Memory B cell (primary cell): ENCODE measurements around the gene TUBA8.
"Not testable (repeated sequence)": the region's sequence is repeated elsewhere in the genome, so short reads cannot be mapped to it uniquely, and the experiment has no call there.

Experiments used
- ATAC-seq: fragments of 150-1000 bp; cut with Tn5 transposase; 2 replicates; pipeline ENCODE4 v1.10.0; 2021; ENCODE audit warnings: low read depth, mild to moderate bottlenecking, moderate library complexity
- DNase-seq, 2 donors: peaks; one replicate each; pipeline ENCODE4 v3.0.0; 2022; ENCODE audit warnings: low spot score in 2 of 2
- H3K27ac Mint-ChIP-seq: one replicate; pipeline ENCODE4 v1.8.0; 2022; ENCODE audit warnings: mild to moderate bottlenecking, moderate library complexity, mixed read lengths
- H3K27me3 Mint-ChIP-seq: one replicate; pipeline ENCODE4 v1.8.0; 2022; ENCODE audit warnings: mixed read lengths
- H3K36me3 Mint-ChIP-seq: one replicate; pipeline ENCODE4 v1.8.0; 2022; ENCODE audit warnings: mild to moderate bottlenecking, mixed read lengths
- H3K4me1 Mint-ChIP-seq: one replicate; pipeline ENCODE4 v1.8.0; 2022; ENCODE audit warnings: mixed read lengths
- H3K4me3 Mint-ChIP-seq: one replicate; pipeline ENCODE4 v1.8.0; 2022; ENCODE audit warnings: mild to moderate bottlenecking, moderate library complexity, mixed read lengths
- H3K9me3 Mint-ChIP-seq: one replicate; pipeline ENCODE4 v1.8.0; 2022; ENCODE audit warnings: mixed read lengths

TUBA8 gene

DNA sequence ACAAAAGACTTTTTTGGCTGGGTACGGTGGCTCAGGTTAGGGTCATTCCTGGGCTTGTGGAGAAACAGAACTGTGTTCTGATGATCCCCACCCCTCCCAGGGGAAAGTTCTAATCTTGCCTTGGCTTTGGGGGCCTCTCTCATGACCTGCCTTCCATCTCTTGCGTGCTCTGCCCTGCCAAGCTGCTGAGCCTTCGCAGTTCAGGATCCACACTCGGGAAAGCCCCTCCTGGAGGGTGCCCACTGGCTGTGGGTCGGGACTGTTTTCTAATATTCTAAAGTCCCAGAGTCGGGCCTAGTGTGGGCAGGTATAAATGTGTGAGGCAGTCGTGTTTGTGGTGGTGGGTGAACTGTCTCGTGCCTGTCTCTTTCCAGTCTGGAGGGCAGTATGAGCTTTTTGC, 62.2 kb downstream of the TUBA8 start:
- H3K27ac Mint-ChIP-seq, H3K27me3 Mint-ChIP-seq, H3K4me1 Mint-ChIP-seq, ATAC-seq, H3K36me3 Mint-ChIP-seq, H3K4me3 Mint-ChIP-seq, DNase-seq, H3K9me3 Mint-ChIP-seq: not testable (repeated sequence)

GRCh38 chr22:18173441-18173840, 62.8 kb downstream of the TUBA8 start:
- not testable (repeated sequence) for DNase-seq, H3K4me3 Mint-ChIP-seq, H3K27me3 Mint-ChIP-seq, H3K9me3 Mint-ChIP-seq, H3K27ac Mint-ChIP-seq, ATAC-seq, H3K36me3 Mint-ChIP-seq, H3K4me1 Mint-ChIP-seq
